HG03095 (cell line): ENCODE data around the gene SMC4.
"Not testable (repeated sequence)": the region's sequence is repeated elsewhere in the genome, so short reads cannot be mapped to it uniquely, and the experiment has no call there.

Experiments
- ATAC-seq: cut with Tn5 transposase; IDR thresholded peaks from one replicate; pipeline ENCODE4 v1.9.1; 2021; ENCODE audit warnings: moderate library complexity; ENCODE audit not compliant: unreplicated experiment

Gene SMC4

GRCh38 chr3:160444411-160444810, 45.0 kb downstream of the SMC4 start:
- ATAC-seq, result no peak

DNA sequence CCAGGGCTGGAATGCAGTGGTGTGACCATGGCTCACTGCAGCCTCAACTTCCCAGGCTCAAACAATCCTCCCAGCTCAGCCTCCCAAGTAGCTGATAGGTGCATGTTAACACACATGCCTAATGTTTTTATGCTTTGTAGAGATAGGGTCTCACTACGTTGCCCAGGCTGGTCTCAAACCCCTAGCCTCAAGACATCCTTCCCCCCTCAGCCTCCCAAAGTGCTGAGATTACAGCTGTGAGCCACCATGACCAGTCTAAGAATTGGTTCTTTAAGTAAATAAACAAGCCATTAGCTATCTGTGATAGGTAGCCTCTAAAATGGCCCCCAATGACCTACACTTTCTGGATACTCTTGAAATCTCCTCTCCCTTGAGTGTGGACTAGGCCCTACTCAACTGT, 46.4 kb downstream of the SMC4 start:
- ATAC-seq, result no peak

DNA sequence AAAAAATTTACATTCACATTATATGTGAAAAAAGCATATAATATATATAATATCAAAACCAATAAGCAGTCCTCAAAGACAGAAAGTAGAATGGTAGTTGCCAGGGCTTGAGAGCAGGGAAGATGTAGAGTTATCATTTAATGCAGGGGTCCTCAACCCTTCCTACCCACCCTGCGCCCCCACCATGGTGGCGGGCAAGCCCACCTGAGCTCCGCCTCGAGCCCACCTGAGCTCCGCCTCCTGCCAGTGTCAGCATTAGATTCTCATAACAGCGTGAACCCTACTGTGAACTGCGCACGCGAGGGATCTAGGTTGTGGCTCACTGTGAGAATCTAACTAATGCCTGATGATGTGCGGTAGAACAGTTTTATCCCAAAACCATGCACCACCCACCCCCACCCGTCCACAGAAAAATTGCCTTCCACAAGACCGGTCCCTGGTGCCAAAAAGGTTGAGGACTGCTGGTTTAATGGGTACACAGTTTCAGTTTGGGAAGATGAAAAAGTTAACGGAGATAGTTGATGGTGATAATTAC, 47.1 kb downstream of the SMC4 start:
- no peak for ATAC-seq

DNA sequence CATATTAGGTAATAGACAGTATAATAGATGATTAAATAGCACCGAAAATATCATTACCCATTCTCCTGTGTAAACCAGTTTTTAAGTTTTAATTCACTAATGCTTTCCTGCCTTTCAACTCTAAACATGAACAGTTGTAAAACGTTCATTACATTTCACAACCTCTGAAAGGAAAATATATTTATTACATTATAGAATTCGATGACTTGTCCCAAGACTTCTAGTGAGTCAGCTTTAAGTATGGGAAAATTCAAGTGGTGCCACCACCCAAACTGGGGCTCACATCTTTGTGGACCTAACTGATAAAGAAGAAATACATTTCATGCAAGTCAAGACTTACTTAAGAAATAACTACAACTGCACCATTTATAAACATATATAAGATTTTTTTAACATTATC, 48.1 kb downstream of the SMC4 start:
- ATAC-seq, result no peak

DNA sequence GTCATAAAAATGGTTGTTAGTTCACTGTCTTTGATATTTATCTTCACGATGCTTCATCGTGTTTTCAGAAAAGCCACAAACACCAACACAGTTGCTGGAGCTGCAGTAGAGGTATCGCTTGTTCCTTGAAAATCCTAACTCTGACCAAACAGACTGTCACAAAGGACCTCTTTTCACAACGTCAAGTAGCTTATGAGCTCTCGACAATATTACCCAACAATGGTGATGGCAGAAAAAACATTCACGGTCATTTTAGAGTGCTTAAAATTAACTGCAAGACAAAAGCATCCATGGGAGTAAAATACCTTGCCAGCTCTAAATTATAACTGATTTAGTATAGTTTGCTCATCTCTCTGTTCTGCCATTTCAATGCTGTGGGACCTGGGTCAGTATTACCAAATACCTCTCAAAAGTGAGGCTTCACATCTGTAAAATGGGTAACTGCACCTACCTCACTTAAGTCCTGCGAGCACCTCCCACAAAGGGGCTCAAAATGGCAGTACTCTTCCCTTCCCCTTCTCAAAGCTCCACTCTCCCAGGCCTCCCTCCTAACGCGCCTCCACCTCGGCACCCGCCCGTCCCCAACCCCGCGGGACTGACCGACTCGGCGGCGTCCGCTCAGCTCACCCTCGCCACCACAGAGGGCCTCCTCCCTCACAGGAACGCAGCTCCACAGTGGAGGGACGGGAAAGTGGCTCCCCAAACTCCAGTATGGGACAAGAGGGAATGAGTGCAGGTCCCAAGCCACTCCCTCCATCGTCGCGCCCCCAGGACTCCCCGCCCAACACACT, 49.6 kb downstream of the SMC4 start:
- peak; percentile 38 for ATAC-seq

DNA sequence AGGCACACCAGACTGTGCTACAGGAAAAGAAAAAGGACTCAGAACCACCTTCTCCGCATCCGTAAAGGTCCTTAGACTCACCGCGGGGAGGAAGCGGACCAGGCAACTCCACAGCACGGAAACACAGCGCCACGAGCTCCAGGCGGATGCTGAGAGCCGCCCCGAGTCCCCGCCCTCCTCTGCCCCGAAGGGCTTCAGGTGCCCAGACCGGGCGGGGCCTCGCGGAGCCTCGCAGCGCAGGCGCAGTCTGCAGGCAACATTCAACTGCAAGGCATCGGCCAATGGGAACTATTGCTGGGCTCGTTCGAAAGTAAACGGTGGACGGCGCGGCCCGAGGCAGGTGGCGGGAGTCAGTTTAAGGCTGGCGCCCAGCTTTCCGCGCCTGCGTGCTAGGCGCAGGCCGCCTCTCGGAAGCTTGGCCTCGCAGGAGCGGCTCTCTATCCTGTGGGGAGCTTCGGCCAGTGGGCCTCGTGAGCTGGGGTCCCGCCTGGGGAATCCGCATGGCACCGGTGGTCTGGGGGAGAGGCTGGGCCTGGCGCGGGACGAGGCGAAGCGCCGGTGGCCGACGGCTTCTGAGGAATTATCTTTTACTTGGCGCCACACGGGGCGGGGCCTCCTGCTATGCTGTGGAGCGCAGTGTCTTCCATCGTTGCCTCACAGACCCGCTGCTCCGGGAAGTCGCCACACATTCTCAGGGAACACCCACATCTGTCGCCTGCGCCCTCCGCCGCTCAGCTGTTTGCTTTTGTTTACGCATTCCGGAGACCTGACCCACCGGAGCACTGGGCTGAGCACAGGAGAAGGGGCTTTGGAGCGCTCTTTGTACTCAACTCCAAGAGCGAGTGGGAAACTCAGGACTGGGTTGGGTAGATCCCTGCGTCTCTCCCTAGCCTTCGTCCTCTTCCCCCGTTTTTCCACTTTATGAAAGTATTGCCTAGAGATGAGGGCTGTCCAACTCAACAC, 50.5 kb downstream of the SMC4 start, which contains the start of gene TRIM59:
TRIM59 (minus strand) TSS at position 151 of the 963 bp plus-strand sequence. CDS start 10,603 bp downstream, outside the sequence.
- ATAC-seq, result peak; percentile 92

DNA sequence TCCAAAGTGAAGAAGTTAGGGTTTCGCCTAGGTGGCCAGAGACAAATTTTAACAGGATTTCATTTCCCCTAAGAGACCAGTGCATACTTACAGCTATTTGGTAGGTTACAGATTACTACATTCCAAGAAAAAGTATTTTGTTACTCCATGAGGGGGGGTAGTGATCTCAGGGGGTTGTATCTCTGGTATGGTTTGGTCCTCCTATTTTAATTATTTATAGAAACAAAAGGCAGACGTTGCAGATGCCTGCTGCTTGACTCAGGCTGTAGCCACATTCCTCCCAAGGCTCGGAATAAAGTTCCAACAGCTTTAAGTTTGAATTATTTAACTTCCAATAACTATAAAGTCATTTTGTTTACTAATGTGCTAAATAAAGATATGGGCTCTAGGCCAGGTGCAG, 51.4 kb downstream of the SMC4 start:
- no peak for ATAC-seq

GRCh38 chr3:160451602-160452001, 52.2 kb downstream of the SMC4 start:
- no peak for ATAC-seq

GRCh38 chr3:160452251-160452650, 52.8 kb downstream of the SMC4 start:
- ATAC-seq, result not testable (repeated sequence)

- ATAC-seq, result no peak
These were observed 55.5 kb downstream of the SMC4 start for GRCh38 chr3:160454995-160455394.

DNA sequence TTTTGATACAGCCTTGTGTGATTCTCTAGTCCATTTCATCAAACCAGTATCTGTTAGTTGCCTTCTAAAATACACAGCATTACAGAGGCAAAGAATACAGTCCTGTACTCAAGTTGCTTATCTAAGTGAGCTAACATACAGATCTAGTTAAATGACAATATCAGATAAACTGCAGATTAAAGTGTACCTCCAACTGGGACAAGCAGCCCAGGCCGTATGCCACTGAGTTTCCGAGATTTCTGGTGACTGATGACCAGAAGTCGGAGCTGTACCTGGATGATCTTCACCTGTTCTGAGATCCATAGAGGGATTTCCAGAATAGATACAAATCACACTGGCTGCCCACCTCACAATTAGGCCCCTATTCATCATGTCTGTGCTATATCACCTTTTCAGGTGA, 56.4 kb downstream of the SMC4 start:
- ATAC-seq, result no peak

DNA sequence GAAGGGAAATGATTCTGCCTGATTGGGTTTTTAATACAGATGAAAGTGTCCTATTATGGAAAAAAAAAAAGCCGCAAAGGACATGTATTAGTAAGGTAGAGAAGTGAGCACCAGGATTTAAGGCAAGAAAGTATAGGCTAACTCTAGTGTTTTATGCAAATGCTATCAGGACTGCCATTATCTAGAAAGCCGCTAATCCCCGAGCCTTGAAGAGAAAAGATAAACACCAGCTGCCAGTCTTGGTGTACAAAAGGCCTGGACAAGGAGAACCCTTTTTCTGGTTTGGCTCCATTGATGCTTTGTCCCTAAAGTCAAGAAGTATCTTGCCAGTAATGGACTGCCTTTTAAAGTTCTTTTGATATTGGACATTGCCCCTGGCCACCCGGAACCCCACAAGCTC, 58.7 kb downstream of the SMC4 start:
- no peak for ATAC-seq

- ATAC-seq, result no peak
These were observed 60.1 kb downstream of the SMC4 start for GRCh38 chr3:160459450-160459970.

DNA sequence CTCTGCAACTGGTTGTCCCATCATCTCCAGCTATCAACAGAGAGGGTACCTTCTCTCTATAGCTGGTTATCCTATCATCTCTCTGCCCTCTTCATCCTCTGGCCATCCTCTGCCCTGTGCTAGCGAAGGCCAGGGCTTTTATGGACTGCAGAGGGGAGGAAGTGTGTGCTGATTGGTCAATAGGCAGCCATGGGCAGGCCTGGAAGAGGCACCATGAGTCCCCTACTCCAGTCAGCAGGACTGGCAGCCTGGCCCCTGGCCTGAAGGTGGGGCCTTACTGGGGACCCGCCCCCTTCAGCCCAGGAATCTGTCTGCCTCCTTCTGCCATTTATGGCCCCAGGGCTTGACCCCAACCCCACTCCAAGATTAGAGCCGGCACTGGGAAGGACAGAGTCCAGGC, 60.6 kb downstream of the SMC4 start:
- no peak for ATAC-seq

DNA sequence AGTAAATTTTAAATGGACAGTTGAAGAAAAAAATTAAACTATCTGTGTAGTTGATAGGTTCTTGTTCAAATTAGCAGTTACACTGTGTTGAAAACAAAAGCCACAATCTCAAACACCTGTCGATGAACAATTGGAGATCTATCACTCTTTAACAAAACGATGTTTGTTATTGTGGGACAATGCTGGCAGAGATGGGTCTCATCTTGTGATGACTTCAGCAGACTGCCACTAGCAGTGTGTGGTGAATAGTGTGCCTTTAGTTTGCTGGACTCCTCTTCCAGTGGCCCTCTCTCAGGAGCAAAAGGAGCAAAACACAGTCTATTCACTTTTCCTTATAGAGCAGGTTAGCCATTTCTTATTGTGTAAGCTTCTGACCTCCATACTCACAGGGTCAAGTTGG, 64.9 kb downstream of the SMC4 start:
- ATAC-seq, result no peak

DNA sequence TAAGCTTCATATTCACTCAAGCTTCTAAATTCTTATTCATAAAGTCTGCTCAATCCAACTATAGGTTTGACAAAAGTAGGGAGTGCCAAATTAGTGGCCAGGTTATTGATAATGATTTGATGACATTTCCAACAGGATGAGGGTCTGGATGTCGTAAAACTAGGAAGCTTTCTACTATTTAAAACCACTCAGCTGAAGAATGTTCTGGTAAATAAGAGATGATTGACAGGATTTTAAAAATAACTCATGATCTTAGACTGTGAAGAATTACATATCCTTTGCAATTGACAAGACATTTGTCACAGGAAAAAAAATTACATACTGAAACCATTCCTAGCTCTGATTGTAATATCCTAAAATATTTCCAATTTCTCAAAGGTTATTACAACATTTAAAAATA, 65.5 kb downstream of the SMC4 start:
- ATAC-seq, result no peak

- ATAC-seq, result no peak
These were observed 70.7 kb downstream of the SMC4 start for GRCh38 chr3:160470181-160470580.

GRCh38 chr3:160471892-160472291, 72.4 kb downstream of the SMC4 start:
- ATAC-seq, result no peak

- ATAC-seq, result peak; percentile 52
These were observed 72.9 kb downstream of the SMC4 start for GRCh38 chr3:160472344-160472743.

GRCh38 chr3:160473221-160473620, 73.8 kb downstream of the SMC4 start:
- ATAC-seq, result no peak

DNA sequence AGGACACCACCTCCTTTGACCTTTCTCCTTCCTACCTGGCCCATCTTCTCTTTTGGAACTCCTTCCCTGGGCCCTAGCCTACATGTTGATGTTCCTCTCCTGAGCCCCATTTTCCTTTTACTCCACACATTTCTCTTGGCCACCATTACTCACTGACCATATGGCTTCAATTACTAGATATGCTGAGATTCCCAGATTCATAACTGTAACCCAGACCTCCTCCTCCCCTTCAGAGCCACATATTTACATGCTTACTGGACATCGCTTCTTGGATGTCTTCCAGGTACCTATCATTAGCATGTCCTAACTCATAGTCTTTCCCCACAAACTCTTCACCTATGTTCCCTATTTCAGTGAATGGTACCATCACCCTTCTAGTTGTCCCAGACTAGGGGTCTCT, 74.5 kb downstream of the SMC4 start:
- ATAC-seq, result no peak
